ENCODE data around the gene TGFBR3L. TPM values are rescaled to one million over a fixed set of nuclear protein-coding genes. Genes with fewer than 3 reads are reported as not detected.

Gene TGFBR3L
- total and polyA plus RNA-seq, 2 of the 13 experiments (the other 11 are each of a cell fraction or from before 2014, with no cell fraction given), result 0.20 to 1.0 TPM

DNA sequence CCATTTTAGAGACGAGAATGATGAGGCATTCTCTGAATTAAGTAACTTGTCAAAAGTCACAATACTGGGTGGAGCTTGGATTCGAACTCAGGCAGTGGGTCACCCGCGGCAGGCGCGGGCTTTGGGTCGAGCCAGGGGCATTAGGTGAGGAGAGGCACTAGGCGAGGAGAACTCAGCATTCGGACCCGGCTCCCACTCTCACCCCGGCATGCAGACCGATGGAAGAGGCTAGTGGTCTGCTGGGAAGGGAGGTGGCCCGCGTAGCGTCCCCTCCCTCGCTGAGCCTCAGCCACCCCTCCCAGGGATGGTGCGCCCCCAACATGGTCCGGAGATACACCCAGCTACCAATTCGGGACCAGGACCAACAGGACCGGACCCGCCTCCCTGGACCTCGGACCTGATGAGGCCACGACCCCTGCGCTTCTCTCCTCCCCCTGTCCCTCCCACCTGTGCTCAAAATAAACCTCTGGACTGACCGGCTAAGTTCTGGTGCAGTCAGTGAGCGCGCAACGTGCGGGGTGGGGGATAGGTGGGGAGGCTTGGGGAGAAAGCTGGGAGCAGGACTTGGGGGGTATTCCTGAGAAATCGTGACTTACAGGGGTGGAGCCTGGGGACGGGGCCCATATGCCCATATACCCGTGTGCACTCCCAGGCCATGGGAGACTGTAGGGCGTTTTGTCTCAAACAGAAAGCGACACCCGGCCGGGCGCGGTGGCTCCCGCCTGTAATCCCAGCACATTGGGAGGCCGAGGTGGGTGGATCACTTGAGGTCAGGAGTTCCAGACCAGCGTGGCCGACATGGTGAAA lies 4.2 kb downstream of the TGFBR3L start (continued):
- TF ChIP-seq ZNF432 (CRISPR knock-in tag; IDR thresholded peaks at IDR 0.05; ENCODE audit: borderline replicate concordance) (no peak), NFIB (CRISPR knock-in tag; IDR thresholded peaks at IDR 0.05; ENCODE audit: borderline replicate concordance) (no peak), ZMAT3 (CRISPR knock-in tag; conservative IDR thresholded peaks at IDR 0.05) (peak; percentile 68), ZNF563 (CRISPR knock-in tag; IDR thresholded peaks at IDR 0.05) (0 out of 2 replicates have a peak, but pooled peaks have one; percentile 38), PAF1 (CRISPR knock-in tag; IDR thresholded peaks at IDR 0.05) (no peak), ZBTB38 (CRISPR knock-in tag; IDR thresholded peaks at IDR 0.05) (no peak), ZNF605 (CRISPR knock-in tag; IDR thresholded peaks at IDR 0.05) (no peak), TOPORS (CRISPR knock-in tag; IDR thresholded peaks at IDR 0.05) (no peak), TBX2 (CRISPR knock-in tag; IDR thresholded peaks at IDR 0.05; ENCODE audit: borderline replicate concordance) (peak; percentile 53; the same call in 1 of the 2 replicates), MAFF (IDR thresholded peaks at IDR 0.05; ENCODE audit: low read depth, low read length) (no peak), ZNF274 (CRISPR knock-in tag; IDR thresholded peaks at IDR 0.05) (peak; percentile 83; the same call in 1 of the 2 replicates), ZNF780A (CRISPR knock-in tag; IDR thresholded peaks at IDR 0.05) (no peak), FOXJ3 (CRISPR knock-in tag; IDR thresholded peaks at IDR 0.05; ENCODE audit: borderline replicate concordance) (no peak), GFI1 (CRISPR knock-in tag; IDR thresholded peaks at IDR 0.05; ENCODE audit: borderline replicate concordance) (no peak)
- TF ChIP-seq, protein P1, sequence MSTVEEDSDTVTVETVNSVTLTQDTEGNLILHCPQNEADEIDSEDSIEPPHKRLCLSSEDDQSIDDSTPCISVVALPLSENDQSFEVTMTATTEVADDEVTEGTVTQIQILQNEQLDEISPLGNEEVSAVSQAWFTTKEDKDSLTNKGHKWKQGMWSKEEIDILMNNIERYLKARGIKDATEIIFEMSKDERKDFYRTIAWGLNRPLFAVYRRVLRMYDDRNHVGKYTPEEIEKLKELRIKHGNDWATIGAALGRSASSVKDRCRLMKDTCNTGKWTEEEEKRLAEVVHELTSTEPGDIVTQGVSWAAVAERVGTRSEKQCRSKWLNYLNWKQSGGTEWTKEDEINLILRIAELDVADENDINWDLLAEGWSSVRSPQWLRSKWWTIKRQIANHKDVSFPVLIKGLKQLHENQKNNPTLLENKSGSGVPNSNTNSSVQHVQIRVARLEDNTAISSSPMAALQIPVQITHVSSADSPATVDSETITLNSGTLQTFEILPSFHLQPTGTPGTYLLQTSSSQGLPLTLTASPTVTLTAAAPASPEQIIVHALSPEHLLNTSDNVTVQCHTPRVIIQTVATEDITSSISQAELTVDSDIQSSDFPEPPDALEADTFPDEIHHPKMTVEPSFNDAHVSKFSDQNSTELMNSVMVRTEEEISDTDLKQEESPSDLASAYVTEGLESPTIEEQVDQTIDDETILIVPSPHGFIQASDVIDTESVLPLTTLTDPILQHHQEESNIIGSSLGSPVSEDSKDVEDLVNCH (CRISPR knock-in tag; IDR thresholded peaks at IDR 0.05), result no peak
- TF ChIP-seq, protein P2, sequence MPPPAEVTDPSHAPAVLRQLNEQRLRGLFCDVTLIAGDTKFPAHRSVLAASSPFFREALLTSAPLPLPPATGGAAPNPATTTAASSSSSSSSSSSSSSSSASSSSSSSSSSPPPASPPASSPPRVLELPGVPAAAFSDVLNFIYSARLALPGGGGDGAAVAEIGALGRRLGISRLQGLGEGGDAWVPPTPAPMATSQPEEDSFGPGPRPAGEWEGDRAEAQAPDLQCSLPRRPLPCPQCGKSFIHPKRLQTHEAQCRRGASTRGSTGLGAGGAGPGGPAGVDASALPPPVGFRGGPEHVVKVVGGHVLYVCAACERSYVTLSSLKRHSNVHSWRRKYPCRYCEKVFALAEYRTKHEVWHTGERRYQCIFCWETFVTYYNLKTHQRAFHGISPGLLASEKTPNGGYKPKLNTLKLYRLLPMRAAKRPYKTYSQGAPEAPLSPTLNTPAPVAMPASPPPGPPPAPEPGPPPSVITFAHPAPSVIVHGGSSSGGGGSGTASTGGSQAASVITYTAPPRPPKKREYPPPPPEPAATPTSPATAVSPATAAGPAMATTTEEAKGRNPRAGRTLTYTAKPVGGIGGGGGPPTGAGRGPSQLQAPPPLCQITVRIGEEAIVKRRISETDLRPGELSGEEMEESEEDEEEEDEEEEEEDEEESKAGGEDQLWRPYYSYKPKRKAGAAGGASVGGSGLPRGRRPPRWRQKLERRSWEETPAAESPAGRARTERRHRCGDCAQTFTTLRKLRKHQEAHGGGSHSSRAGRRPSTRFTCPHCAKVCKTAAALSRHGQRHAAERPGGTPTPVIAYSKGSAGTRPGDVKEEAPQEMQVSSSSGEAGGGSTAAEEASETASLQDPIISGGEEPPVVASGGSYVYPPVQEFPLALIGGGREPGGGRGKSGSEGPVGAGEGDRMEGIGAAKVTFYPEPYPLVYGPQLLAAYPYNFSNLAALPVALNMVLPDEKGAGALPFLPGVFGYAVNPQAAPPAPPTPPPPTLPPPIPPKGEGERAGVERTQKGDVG (CRISPR knock-in tag; IDR thresholded peaks at IDR 0.05; ENCODE audit: borderline replicate concordance), result 0 out of 2 replicates have a peak, but pooled peaks have one; percentile 81
- TF ChIP-seq, protein P3, sequence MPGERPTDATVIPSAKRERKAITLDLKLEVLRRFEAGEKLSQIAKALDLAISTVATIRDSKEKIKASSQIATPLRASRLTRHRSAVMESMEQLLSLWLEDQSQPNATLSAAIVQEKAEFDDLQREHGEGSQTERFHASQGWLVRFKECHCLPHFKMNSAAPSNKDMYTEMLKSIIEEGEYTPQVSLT (CRISPR knock-in tag; IDR thresholded peaks at IDR 0.05; ENCODE audit: borderline replicate concordance, low read depth), result no peak
- TF ChIP-seq, protein P4, sequence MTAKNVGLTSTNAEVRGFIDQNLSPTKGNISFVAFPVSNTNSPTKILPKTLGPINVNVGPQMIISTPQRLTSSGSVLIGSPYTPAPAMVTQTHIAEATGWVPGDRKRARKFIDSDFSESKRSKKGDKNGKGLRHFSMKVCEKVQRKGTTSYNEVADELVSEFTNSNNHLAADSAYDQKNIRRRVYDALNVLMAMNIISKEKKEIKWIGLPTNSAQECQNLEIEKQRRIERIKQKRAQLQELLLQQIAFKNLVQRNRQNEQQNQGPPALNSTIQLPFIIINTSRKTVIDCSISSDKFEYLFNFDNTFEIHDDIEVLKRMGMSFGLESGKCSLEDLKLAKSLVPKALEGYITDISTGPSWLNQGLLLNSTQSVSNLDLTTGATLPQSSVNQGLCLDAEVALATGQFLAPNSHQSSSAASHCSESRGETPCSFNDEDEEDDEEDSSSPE (CRISPR knock-in tag; IDR thresholded peaks at IDR 0.05), result no peak; the same call in 1 of the 2 replicates

All from HepG2 (cell line).